AG08395 (cell line): ENCODE data around the gene PRELID1.
"Not testable (repeated sequence)": the region's sequence is repeated elsewhere in the genome, so short reads cannot be mapped to it uniquely, and the experiment has no call there.

Experiments
- DNase-seq: peaks from one replicate; pipeline ENCODE4 v3.0.0; 2012; ENCODE audit warnings: mixed read lengths, low spot score

Gene PRELID1

GRCh38 chr5:177336603-177337494, 33.2 kb downstream of the PRELID1 start:
- DNase-seq, result no peak

- DNase-seq, result no peak
Observed at GRCh38 chr5:177338251-177339106, 34.9 kb downstream of the PRELID1 start.

GRCh38 chr5:177339107-177339638, 35.6 kb downstream of the PRELID1 start:
- no peak for DNase-seq

GRCh38 chr5:177343000-177343399, 39.4 kb downstream of the PRELID1 start:
- not testable (repeated sequence) for DNase-seq

GRCh38 chr5:177343777-177344176, 40.2 kb downstream of the PRELID1 start:
- DNase-seq, result no peak

- no peak for DNase-seq
Observed at GRCh38 chr5:177344891-177345290, 41.3 kb downstream of the PRELID1 start.

- DNase-seq, result no peak
Observed at GRCh38 chr5:177346820-177347219, 43.2 kb downstream of the PRELID1 start.

GRCh38 chr5:177347699-177348098, 44.1 kb downstream of the PRELID1 start:
- no peak for DNase-seq

GRCh38 chr5:177349362-177349647, 45.7 kb downstream of the PRELID1 start:
- DNase-seq, result no peak

- no peak for DNase-seq
Observed at GRCh38 chr5:177349762-177350161, 46.2 kb downstream of the PRELID1 start.

- DNase-seq, result no peak
Observed at GRCh38 chr5:177350776-177351391, 47.3 kb downstream of the PRELID1 start.

- DNase-seq, result peak; percentile 98
Observed at GRCh38 chr5:177351392-177352329, 48.1 kb downstream of the PRELID1 start, which contains the start of gene LMAN2. TSS of gene LMAN2 (minus strand) at chr5:177351668. CDS start at chr5:177351647, 21 bp downstream.

GRCh38 chr5:177353093-177353492, 49.5 kb downstream of the PRELID1 start:
- no peak for DNase-seq

- DNase-seq, result no peak
Observed at GRCh38 chr5:177354256-177354655, 50.7 kb downstream of the PRELID1 start.

- DNase-seq, result no peak
Observed at GRCh38 chr5:177354711-177355110, 51.1 kb downstream of the PRELID1 start.

- DNase-seq, result no peak
Observed at GRCh38 chr5:177355162-177355867, 51.7 kb downstream of the PRELID1 start.

GRCh38 chr5:177355868-177356168, 52.2 kb downstream of the PRELID1 start:
- DNase-seq, result no peak
